HFF-Myc (cell line): ENCODE data around the gene CENPVL3.
"Not testable (repeated sequence)": the region's sequence is repeated elsewhere in the genome, so short reads cannot be mapped to it uniquely, and the experiment has no call there.

Experiments
- DNase-seq: peaks from one replicate; pipeline ENCODE4 v3.0.0-alpha.2; 2011; ENCODE audit warnings: low read depth; ENCODE audit errors: extremely low read depth
- H3K4me3 ChIP-seq: replicated peaks from 2 replicates; pipeline ENCODE4 v1.5.1; 2011; ENCODE audit warnings: low read depth, mild to moderate bottlenecking, control low read depth, low read length
- CTCF ChIP-seq: IDR thresholded peaks from 2 replicates; pipeline ENCODE4 v1.5.1; 2012; ENCODE audit warnings: mild to moderate bottlenecking, low read depth, low read length, control low read depth; ENCODE audit errors: missing control alignments

Gene CENPVL3

GRCh38 chrX:51618241-51619155 is at the start of gene CENPVL3:
TSS of gene CENPVL3 (minus strand) at chrX:51618912. CDS start at chrX:51618873, 39 bp downstream.
- H3K4me3 ChIP-seq, DNase-seq: not testable (repeated sequence)

GRCh38 chrX:51665981-51666380 is 47.3 kb upstream of the CENPVL3 start:
- no peak for DNase-seq
- no peak overlapping the region for H3K4me3 ChIP-seq
- no peak for TF ChIP-seq CTCF

- no peak overlapping the region for H3K4me3 ChIP-seq
- no peak for TF ChIP-seq CTCF
- DNase-seq: no peak
Observed at GRCh38 chrX:51643377-51643776, 24.7 kb upstream of the CENPVL3 start.

- no peak overlapping the region for H3K4me3 ChIP-seq
- peak; percentile 42 for TF ChIP-seq CTCF
- peak; percentile 12 for DNase-seq
Observed at GRCh38 chrX:51641421-51642021, 22.8 kb upstream of the CENPVL3 start.

- not testable (repeated sequence) for DNase-seq, H3K4me3 ChIP-seq
Observed at GRCh38 chrX:51636511-51636910, 17.8 kb upstream of the CENPVL3 start.

- peak; percentile 44 for TF ChIP-seq CTCF
- H3K4me3 ChIP-seq: no peak overlapping the region
- DNase-seq: no peak
Observed at GRCh38 chrX:51614353-51615012, 4.2 kb downstream of the CENPVL3 start.

- DNase-seq: no peak
- no peak overlapping the region for H3K4me3 ChIP-seq
- no peak for TF ChIP-seq CTCF
Observed at GRCh38 chrX:51608766-51609165, 9.9 kb downstream of the CENPVL3 start.
